Inferior parietal cortex (tissue), 1 donor: ENCODE data around the gene CDH23.

ENCODE experiments used
- DNase-seq: peaks from one replicate; pipeline ENCODE4 v3.0.0-alpha.2; 2016; ENCODE audit errors: extremely low spot score

CDH23 gene

DNA sequence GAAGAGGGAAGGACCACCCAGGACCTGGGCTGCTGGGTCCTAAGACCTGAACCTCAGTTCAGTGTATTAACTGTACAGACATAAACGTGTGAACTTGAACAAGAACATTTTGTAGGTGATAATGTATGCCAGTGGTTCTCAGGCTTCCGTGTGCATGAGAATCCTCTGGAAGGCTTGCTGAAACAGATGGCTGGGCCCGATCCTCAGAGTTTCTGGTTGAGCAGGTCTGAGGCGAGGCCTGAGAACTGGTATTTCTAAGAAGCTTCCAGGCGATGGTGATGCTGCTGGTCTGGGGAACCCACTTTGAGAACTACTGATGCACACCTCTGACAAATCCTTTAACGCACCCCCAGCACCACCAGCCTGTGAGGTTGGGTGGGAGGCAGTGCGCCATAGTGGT lies 70.4 kb downstream of the CDH23 start:
- DNase-seq = no peak

DNA sequence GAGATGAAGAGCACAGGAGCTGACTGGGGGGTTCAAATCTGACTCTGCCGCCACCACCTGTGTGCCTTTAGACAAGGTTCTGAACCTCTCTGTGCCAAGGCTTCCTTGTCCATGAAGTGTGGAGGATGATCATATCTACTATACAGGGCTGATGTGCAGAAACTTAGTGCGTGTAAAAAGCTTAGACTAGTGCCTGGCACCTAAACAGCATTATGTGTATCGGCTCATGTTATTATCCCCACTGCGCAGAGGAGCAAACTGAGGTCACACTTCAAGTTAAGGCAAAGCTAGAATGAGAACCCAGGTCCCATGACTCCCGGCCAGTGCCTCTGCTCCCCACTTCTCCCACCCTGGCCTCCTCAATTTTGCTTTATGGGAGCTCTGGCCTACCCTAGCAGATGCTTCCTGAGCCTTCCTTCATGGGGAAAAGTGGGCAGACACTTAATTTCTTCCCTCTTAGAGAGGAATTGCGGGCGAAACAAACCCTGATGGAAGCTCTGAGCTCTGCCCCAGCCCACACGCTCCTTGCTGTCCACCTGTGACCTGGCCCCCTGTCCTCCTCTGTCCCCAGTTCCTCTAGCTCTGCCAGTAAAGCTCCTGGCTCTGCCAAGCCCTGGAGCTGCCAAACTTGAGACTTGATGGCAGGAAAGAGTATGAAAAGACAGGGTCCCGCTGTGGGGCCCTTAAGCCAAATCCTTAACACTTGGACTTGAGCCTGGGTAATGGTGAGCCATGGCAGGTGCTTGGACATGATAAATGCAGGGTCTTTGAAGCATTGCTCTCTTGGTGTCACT lies 71.0 kb downstream of the CDH23 start:
- DNase-seq = no peak

DNA sequence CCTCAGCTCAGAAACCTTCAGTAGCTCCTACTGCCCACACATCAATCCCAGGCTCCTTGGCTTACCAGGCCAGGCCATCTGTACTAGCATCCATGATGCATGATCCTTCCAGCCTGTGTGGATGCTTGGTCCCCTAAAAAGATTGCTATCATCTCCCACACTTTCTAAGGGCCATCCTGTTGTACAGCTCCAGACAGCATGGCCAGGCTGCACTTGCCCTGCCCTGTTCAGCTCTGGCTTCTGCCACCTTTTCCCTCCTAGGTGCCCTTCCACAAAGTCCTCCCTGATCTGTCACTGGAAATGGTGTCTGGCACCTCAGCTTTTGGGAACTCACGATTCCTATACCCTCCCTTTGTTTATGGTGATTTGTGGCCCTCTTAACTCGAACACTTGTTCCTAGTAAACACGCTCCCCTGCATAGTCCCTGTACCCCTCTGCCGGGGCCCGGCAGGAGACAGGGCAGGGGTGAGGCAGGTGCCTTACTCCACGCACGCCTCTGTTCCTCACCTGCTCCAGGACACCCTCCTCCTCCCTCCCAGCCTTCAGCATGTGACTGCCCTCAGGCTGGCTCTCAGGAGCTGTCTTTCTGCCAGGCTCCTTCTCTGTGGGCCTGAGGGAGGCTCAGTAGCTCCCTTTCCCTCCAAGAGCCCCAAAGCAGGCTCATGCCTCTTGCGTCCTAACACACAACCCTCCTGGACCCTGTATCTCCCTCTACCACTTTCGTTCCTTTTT lies 71.8 kb downstream of the CDH23 start:
- DNase-seq = no peak

DNA sequence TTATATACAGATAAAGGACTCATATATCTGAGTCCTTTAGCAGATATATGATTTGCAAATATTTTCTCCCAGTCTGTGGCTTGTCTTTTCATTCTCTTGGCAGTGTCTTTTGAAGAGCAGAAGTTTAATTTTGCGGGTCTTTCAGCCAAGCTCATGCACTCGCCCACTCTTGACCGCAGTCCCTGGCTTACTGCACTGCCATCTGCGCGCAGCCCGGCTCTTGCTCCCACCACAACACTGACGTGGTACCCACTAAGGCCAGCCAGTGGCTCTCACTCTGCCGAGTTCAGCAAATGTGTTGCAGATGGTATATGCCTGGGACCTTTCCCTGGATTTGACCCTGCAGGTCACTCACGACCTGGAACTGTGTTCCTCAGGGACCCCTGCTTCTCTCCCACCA lies 74.3 kb downstream of the CDH23 start:
- DNase-seq = no peak

DNA sequence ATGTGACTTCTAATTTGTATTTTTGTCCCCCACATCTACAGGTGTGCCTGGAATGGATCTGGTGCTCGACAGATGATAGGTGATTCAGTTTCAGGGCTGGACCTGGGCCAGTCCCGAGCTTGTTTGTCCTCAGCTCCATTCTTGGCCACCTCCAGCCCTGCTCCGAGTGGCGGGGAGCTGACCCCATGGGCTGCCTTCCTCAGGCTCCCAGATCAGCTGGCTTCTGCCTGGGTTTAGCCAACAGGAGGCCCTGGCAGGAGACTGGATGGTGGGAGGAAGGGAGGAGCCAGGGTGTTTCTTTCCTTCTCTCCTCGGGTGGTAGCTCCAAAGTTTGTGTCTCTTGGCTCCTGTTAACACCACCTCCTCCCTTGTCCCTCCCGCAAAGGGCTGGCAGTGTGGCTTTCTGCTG lies 75.2 kb downstream of the CDH23 start:
- DNase-seq = no peak

DNA sequence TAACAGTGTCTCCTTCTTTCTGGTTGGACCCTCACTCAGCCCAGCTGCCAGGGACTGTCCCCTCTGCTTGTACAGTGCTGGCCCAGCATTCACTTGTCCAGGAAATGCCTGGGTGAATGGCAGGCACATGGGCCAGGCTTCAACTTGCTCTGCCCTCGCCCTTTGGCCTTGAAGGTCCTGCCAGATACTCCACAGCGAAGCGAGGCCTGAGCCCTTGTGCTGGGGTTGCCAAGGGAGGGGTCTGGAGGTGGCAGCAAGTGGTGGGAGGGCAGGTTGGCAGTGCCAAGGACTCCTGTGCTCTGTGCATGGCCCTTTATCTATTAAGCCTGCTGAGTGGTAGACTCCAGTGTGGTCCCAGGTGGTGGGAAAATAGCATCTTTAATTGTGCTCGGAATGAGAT lies 75.7 kb downstream of the CDH23 start:
- DNase-seq = no peak

DNA sequence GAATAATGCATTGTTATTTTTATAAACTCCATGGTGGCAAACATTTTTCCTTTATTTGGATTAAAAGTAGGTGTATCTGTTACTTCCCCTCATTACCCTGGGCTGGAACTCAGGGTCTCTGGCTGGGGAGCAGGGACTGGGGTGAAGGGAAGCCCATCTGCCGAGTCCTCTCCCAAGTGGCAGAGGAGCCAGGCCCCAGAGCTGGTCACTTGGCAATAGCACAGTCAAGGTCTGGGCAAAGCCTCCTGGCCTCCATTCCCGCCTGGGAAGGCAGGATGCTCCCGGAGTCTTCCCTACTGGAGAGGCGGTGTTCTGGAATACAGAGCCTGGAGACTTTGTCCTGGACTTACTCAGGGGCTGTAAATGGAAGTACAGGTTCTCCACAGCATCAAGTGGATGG lies 76.2 kb downstream of the CDH23 start:
- DNase-seq = no peak

DNA sequence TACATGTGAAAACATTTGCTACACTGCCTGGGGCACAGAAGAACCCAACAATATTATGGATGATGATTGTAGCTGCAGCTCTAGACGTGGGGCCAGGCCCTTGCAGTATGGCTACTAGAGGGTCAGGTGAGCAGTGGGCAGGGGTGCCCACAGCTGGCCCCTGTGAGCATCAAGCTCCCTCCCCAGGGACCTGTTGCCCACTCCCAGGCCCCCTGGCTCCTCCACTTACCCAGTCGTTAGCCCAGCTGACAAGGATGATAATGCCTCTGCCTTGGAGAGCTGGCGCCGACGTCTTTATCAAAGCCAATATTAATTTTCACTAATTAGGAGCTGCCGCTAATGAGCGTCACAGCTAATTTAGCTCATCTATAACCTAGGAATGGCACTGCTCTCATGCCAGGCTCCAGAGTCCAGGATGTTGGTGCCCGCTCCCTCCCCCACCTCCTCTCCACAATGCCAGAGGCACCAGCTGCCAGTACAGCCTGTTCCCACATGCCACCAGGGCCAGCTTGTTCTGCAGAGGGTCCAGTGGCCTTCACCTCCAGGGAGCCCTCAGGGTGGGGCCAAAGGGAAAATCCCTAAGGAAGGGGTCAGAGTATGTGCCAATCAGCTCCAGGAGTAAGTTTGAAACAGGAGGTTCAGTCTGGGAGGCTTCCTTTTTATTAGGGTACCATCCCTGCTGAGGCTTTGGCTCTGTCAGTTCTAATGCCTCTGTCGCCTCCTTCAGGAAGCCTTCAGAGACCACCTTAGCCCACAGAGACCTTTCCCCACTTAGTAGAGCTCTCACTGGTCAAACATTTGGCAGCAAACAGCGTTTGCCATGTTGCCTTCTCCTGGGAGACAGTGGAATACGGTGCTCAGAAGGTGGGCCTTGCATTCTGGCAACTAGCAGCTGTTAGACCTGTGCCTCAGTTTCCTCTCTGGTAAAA lies 77.2 kb downstream of the CDH23 start:
- no peak for DNase-seq

DNA sequence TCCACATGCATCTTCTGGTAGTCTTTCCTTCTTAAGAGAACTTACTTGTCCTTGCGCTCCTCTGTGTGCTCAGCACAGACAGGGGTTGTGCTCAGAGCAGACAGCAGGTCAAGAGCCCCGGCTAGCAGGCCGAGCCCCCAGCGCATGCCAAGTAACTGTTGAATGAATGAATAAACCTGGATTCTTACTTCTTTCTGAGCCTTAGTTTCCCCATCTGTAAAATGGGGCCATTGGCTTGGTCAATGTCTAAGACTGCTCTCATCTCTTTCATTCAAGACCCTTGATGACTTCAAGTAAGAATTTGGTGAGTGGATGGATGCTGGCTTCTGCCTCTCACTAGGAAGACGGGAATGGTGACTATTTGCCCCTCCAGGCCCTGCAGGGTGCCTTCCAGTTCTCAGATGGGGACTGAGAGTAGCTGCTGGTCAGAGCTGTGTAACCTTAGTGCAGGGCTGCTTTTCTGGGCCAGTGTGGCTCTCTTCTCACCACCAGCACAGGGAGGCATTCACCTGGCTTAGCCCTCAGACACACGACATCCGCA lies 78.1 kb downstream of the CDH23 start:
- DNase-seq = no peak

DNA sequence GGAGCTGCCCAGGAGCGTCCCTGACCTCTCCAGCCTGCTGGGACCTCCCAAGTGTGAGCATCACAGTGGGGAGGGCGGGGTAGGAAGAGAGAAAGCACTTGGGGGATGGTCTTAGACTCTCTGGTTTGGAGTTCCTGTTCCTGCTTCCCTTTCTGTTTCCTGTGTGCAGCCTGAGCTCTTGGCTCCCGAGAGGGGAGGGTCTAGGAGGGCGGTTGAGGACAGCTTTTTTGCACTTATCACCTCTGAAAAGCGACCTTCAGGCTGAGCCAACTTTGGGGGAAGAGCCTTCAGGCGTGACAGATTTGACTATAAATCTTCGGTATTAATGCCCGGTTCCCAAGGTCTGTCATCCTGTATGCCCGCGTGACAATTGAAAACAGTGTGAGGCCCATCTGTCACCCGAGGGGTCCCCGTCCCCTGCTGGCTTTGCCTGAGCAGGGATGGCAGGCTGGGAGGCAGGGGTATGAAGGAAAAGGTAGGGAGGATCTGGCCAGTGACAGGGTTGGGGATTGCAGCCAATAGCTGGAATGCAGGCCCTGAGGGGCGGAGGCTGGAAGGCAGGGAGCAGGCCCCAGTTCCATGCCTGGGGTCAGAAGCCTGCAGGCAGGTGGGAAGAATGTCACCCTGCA lies 78.6 kb downstream of the CDH23 start:
- no peak for DNase-seq

DNA sequence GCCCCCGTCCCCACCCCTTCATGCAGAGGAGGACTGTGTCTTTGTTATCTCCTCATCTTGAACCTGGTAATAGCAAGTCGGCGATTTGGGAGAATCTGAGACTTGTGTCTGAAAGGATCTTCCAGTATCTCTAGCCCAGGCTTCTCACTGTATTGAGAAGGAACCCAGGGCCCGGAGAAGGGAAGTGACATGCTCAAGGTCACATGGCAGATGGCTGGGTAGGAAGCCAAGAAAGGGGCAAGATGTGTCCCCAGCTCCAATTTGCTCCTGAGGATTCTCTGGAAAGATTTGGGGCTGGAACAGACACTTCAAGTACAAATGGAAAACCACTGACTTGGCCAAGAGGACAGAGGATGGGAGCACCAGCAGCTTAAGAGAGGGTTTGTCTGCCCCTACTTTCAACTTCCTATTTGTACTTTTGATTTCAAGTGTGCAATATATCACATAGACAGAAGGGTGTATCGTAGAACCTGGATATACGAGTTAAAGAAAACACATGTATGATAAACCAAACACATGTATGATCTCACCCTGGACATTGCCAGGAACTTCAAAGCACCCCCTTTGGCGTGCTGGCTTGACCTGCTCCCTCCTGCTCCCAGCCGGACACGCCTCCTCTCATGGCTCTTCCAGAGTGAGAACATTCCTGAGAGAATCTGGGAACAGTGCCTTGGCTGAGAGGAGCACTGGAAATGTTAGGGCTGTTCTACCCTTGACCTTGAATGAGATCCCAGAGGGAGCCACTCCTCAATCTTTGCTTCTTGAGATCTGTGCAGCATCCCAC lies 79.7 kb downstream of the CDH23 start:
- no peak for DNase-seq

DNA sequence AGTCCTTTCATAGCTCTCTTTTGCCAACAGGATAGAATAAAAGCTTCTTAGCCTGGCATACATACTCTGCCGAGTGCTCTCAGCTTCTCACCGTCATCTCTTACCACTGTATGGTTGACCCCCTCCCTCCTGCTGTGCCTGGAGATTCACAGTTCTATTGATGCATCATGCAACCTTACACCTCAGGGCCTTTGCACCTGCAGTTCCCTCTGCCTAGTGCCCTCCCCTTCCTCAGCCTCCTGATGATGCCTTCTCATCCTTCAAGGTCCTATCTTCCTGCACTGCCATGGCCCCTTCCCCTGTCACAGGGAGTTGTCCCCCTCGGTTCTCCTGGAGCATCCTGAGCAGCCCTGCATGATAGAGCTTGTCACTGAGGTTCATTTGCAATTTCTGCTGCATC lies 81.5 kb downstream of the CDH23 start:
- DNase-seq = no peak

DNA sequence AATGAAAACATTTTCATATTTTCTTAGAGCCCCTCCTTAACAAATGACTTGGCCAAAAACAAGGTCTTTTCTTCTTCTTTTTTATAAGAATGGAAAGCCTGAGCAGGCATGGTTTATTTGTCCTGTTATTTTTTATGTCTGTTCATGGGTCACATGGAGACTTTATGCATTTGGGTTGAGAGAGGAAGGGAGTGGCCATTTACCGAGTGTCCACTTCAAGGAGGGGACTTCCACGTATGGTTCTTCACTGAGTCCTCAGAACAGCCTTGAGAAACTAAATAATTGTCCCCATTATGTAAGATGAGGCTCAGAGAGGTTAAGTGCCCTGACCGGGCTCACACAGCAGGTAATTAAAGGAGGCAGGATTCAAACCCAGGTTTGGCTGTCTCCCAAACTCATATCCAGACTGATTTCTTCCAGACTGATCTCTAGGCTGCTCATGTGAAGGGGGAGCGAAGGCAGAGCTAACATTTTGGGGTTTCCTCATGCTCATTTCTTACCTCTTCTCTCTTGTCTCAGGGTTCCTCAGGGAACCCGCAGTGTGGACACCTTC lies 82.2 kb downstream of the CDH23 start:
- DNase-seq = no peak

DNA sequence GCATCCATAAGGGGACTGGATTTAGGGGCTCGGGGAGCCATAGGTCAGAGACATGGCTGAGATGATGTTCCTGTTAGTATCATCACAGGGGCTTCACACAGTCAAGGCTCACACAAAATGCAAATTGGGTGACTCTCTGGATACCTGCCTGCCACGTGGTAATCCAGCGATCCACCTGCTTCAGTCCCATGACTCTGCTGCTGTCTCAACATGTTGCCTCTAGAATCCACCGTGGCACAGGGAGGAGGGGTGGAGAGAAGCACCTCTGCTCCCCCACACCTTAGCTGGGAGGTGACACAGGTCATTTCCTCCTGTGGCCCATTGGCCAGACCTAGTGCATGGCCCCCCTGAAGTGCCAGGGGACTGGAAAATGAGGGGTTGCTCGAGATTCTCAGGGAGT lies 83.1 kb downstream of the CDH23 start:
- no peak for DNase-seq

DNA sequence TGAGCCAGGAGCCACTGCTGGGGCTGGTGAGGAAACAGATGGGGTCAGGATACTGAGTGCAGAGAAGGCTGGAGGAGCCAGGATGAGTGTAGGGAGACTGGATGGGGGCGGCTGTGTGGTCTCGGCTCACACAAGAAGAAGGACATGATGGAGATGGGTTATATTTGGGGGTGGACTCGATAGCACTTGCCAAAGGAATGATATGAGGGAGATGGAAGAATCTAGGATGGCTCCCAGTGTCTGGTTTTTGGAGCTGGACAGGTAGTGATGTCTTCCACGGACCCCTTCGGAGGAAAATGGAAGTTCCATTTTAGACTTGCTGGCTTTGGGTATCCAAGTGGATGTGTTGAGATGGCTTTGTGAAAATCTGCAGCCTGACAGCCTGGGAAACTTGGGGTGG lies 83.9 kb downstream of the CDH23 start:
- DNase-seq = no peak

DNA sequence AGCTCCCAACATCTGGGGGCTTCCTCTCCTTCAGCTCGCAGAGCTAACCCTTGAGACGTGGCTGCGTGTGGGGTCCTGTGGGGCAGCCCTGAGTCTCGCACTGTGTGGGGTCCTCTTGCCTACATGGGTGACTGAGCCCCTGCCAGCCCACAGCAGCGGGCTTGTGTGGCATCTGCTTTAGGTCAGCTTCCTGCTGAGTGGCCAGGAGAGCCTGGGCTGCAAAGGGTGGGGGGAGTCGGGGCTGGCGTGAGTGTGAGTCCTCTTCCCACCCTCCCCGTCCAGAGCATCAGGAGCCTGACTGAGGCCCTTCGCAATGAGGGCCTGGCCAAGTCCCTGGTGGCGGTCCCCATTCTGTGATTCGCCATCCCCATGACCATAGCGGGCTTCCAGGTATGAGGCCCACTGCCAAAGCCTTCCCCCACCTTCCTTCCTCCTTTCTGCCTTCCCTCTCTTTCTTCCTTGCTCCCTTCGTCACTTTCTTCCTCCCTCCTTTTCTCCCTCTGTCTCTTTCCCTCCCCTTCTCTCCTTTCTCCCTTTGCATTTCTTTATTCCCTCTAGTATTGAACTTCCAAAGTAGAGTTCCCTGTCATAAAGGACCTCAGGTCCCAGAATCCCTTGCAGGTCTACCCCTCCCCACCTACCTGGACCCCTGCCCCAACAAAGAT lies 85.2 kb downstream of the CDH23 start:
- DNase-seq = no peak

DNA sequence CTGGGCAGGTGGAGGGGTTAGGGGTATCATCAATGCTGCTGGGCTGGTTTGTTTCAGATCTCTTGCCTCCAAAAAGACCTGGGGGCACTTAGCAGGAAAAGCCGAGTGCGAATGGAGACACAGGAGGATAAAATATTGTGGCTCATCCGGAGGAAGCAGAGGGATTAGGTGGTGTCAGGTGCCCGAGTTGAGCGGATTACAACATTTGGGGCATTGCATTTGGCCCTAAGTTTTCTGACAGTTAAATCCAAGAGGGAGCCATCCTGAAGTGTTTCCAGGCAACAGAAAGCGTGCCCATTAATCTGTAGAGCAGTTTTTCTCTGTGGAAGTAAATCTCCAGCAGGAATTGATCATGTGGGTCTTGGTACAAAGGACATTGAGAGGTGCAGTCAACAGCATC lies 85.9 kb downstream of the CDH23 start:
- DNase-seq = no peak

DNA sequence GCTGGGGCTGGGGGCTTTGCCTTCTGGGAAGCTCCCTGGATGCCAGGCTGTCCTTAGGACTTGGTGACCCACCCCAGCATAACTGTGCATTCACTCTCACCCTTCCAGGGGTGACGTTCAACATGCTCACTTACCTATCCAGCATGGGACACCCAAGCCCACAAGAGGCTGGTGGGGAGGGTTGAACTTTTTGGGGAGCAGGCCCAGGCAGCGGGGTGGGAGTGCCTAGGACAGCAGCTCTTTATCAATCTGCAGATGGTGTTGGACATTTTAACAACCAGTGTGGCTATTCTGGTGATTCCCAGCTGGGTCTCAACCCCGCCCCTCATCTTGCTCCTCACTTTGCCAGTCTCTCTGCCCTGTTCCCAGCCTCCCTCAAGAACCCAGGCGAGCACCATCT lies 86.4 kb downstream of the CDH23 start:
- DNase-seq = no peak

DNA sequence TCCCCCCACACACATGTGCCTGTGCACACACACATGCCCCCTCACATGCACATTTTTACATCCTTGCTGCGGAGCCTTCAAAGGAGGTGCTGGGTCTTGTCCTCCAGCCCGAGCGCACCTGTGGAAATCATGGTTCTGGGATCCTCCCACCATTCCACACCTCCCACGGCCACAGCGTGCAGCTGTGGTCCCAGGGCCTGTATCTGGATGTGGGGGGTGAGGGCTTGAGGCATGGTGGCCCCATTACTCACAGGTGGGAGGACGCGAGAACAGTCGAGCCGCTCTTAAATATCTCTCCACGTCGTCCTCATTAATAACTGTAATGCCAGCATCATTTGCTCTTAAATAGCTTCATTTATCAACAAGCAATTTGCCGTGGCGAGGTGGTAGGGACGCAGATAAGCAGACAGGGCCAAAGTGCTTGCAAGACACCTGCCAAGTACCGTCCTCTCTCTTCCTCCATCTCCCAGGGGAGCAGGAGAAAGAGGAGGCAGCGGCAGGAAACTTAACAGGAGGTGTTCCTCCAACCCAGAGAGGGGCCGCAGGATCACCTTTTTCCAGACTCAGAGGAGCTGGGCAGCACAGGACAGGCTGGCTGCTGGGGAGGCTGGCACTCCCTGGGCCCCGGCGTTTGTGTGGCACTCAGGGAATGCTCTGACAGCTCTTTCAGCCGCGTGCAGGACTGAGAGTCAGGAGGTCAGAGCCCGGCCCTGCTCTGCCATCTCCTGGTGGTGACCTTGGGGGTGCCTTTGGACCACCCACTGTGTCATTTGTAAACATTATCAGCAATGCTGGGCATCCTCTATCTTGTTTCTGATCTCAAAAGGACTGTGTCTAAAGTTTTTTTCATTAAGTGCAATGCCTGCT lies 87.4 kb downstream of the CDH23 start:
- no peak for DNase-seq
